Keratinocyte (primary cell): ENCODE results near the gene NDRG3. TPM values are rescaled to one million over a fixed set of nuclear protein-coding genes. Genes with fewer than 3 reads are reported as not detected.

Experiments used
- DNase-seq: peaks from one replicate; pipeline ENCODE4 v3.0.0-alpha.2; 2011; ENCODE audit warnings: low read depth, missing footprints, low spot score
- FAIRE-seq: peaks from 2 replicates; lab custom pipeline; 2011; peaks lifted over from hg19 to GRCh38; lab: Jason Lieb, UNC
- H2AFZ ChIP-seq: 2 replicates; pipeline ENCODE4 v1.6.0; 2012; ENCODE audit warnings: low read length, control low read depth, inconsistent platforms; ENCODE audit not compliant: control insufficient read depth
- H3K27ac ChIP-seq: 2 replicates; pipeline ENCODE4 v1.5.1; 2011; ENCODE audit warnings: low read length; ENCODE audit not compliant: control insufficient read depth, insufficient read depth
- H3K27me3 ChIP-seq: 3 replicates; pipeline ENCODE4 v1.6.0; 2011; ENCODE audit warnings: low read length; ENCODE audit not compliant: control insufficient read depth, insufficient read depth; ENCODE audit errors: extremely low read depth
- H3K36me3 ChIP-seq, 2 experiments: 2 replicates in 1 of 2; 3 replicates in 1 of 2; pipeline ENCODE4 v1.5.1; 2011; ENCODE audit warnings: low read length in 2 of 2, mild to moderate bottlenecking in 1 of 2; ENCODE audit not compliant: control insufficient read depth in 2 of 2, insufficient read depth in 2 of 2; ENCODE audit errors: extremely low read depth in 1 of 2
- H3K4me1 ChIP-seq: 3 replicates; pipeline ENCODE4 v1.5.1; 2011; ENCODE audit warnings: low read length; ENCODE audit not compliant: control insufficient read depth, insufficient read depth; ENCODE audit errors: extremely low read depth
- H3K4me2 ChIP-seq: 3 replicates; pipeline ENCODE4 v1.6.0; 2011; ENCODE audit warnings: low read depth, low read length; ENCODE audit not compliant: control insufficient read depth, insufficient read depth; ENCODE audit errors: extremely low read depth
- H3K4me3 ChIP-seq, 3 experiments: fragments of 200-600 bp in 1 of 3; sonication (generic) in 1 of 3; 2 replicates in 2 of 3; 3 replicates in 1 of 3; pipeline ENCODE4 v1.5.1; 2011 to 2016; ENCODE audit warnings: low read length in 3 of 3, mild to moderate bottlenecking in 3 of 3, control low read depth in 2 of 3, inconsistent platforms in 1 of 3, low read depth in 1 of 3, mixed read lengths in 1 of 3, mixed run types in 1 of 3, moderate library complexity in 1 of 3; ENCODE audit not compliant: control insufficient read depth in 2 of 3, insufficient read depth in 2 of 3; ENCODE audit errors: extremely low read depth in 1 of 3
- H3K79me2 ChIP-seq: 2 replicates; pipeline ENCODE4 v1.6.0; 2012; ENCODE audit warnings: low read length; ENCODE audit not compliant: control insufficient read depth, insufficient read depth
- H3K9ac ChIP-seq: 3 replicates; pipeline ENCODE4 v1.6.0; 2011; ENCODE audit warnings: low read length; ENCODE audit not compliant: control insufficient read depth, insufficient read depth; ENCODE audit errors: extremely low read depth
- H3K9me1 ChIP-seq: 3 replicates; pipeline ENCODE4 v1.6.0; 2011; ENCODE audit warnings: low read length; ENCODE audit not compliant: control insufficient read depth, insufficient read depth; ENCODE audit errors: extremely low read depth
- H3K9me3 ChIP-seq: 2 replicates; pipeline ENCODE4 v1.5.1; 2012; ENCODE audit warnings: low read depth, low read length; ENCODE audit not compliant: control insufficient read depth
- H4K20me1 ChIP-seq: 3 replicates; pipeline ENCODE4 v1.6.0; 2011; ENCODE audit warnings: low read length; ENCODE audit not compliant: control insufficient read depth, insufficient read depth; ENCODE audit errors: extremely low read depth
- CTCF ChIP-seq, 3 experiments: IDR thresholded peaks in 1 of 3; conservative IDR thresholded peaks in 1 of 3; optimal IDR thresholded peaks in 1 of 3; 2 replicates in 2 of 3; 3 replicates in 1 of 3; pipeline versions ENCODE3 to v1.5.1; 2011; ENCODE audit warnings: low read length in 3 of 3, mild to moderate bottlenecking in 3 of 3, moderate library complexity in 2 of 3, control low read depth in 1 of 3, inconsistent platforms in 1 of 3; ENCODE audit not compliant: insufficient read depth in 2 of 3; ENCODE audit errors: extremely low read depth in 1 of 3
- EZH2 ChIP-seq: IDR thresholded peaks from one replicate; pipeline ENCODE4 v1.6.1; 2012; ENCODE audit warnings: inconsistent platforms, mild to moderate bottlenecking, low read length, moderate library complexity
- dilution Hi-C: fragments of 300-500 bp; cut with MboI; formaldehyde crosslinking; loops from one replicate; pipeline ENCODE4 v1.7.0; 2020; ENCODE audit warnings: low sequenced_read_pairs; ENCODE audit not compliant: extremely low pct_ligation_motif_present
- polyA plus RNA-seq, 5 experiments: library from polyadenylated mRNA; depleted of rRNA in 3 of 5; stranded (reverse) in 3 of 5; stranded (forward) in 1 of 5; unstranded in 1 of 5; fragments of >200 nt; gene quantifications; 1 replicate in 1 of 5; 2 replicates in 3 of 5; 3 replicates in 1 of 5; pipeline versions ENCODE4 v1.2.1 to v1.2.3, GENCODE V29; 2011 to 2012; ENCODE audit warnings: missing spikeins in 2 of 5, low read depth in 1 of 5, low replicate concordance in 1 of 5

Gene NDRG3
- polyA plus RNA-seq, 1 donor (not counting 4 experiments of a cell fraction or from before 2014, with no cell fraction given): 44.1 TPM

DNA sequence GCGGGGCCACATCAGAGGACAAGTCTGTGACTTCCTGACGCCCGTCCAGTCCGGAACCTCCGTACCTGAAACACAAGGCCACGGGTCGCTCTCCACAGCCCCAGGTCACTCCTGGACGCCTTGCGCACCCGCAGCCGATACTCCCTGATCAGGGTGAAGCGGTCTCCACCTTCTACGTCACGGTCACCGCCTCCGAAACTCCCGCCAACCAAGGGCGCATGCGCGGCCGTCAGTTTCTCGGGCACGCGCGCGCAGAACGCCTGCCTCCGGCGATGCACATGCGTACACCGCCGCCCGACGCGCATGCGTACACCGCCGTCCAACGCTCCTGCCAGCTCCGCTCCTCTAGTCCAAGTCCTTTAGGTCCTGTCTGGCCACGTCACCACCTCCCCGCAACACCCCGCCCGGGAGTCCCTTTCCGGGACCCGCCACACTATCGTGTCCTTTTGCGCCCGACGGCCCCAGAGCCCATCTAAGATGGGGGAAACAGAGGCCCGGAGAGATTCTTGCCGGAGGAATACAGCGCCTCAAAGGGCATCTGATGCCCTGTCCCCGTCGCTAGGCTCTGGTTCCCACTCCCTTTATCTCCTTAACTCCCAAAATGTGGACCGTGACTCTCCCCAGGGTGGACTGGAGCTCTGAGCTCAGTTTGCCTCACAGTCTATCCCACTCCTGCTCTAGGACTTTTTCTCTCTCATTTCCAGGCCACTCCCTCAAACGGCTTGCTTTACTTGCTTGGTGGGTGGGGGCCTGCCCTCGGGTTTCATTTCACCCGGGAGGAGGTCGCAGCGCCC is 27.9 kb upstream of the NDRG3 start, which contains the start of gene DSN1:
Gene DSN1 (minus strand): TSS at position 167 of the 794 bp plus-strand sequence. CDS start 2,305 bp downstream, outside the sequence.
- H3K9me3 ChIP-seq: no peaks in the 10 kb centered on the region
- DNase-seq (peak; percentile 93), FAIRE-seq (peak; percentile 9)
- no peaks in the 10 kb centered on the region for H4K20me1 ChIP-seq
- peak within 1 kb of the TSS; percentile 94 for H3K27ac ChIP-seq
- peak within 1 kb of the TSS; percentile 95 for H3K9ac ChIP-seq
- dilution Hi-C loops: no loop called here
- H3K4me3 ChIP-seq: peak within 1 kb of the TSS; percentile 60 to 97 (median 90)
- peaks cover 8% of the 10 kb centered on the region for H3K4me1 ChIP-seq
- H3K9me1 ChIP-seq: no peaks in the 10 kb centered on the region
- peak within 1 kb of the TSS; percentile 93 for H3K4me2 ChIP-seq
- no peak for TF ChIP-seq EZH2
- no peak for TF ChIP-seq CTCF (optimal IDR thresholded peaks at IDR 0.05 in 1 of 3, IDR thresholded peaks at IDR 0.05 in 1 of 3, conservative IDR thresholded peaks at IDR 0.05 in 1 of 3; ENCODE audit: extremely low read depth in 1 of 3, insufficient read depth in 2 of 3, low read length in 3 of 3)
- H3K79me2 ChIP-seq: peaks cover 9% of the 10 kb centered on the region
- no peaks in the 10 kb centered on the region for H3K36me3 ChIP-seq
- no peaks in the 10 kb centered on the region for H3K27me3 ChIP-seq
- H2AFZ ChIP-seq: peak within 1 kb of the TSS; percentile 99

DNA sequence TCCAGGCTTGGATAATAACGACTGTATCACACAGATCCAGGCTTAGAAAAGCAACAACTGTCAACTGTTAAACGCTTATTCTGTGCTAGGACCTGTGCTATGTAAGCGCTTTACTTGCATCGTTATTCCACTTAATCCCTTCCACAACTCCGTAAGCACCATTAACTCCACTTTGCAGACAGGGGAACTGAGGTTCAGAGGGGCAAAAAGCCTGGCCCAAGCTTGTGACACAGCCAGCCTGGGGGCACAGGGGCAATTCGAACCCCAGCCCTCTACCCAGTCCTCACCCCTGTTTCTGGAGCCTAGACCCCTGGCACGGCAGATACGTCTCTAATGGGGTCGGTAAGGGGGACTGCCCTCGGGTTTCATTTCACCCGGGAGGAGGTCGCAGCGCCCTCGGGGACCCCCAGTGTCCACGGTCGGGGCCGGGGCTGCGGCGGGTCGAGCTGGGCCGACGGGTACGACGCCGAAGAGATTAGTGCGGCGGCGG is 27.3 kb upstream of the NDRG3 start:
- no peaks in the 10 kb centered on the region for H4K20me1 ChIP-seq
- peak overlapping the region; percentile 94 for H3K27ac ChIP-seq

More for the DNA sequence above, 27.3 kb upstream of the NDRG3 start:
- dilution Hi-C loops: no loop called here
- Histone ChIP-seq H3K27me3 (no peaks in the 10 kb centered on the region), H3K9me1 (no peaks in the 10 kb centered on the region), H3K9me3 (no peaks in the 10 kb centered on the region), H3K4me3 (peak overlapping the region; percentile 60 to 97 (median 90)), H3K4me2 (peak overlapping the region; percentile 93), H2AFZ (peak overlapping the region; percentile 99), H3K4me1 (peaks cover 8% of the 10 kb centered on the region), H3K9ac (peak overlapping the region; percentile 95), H3K36me3 (no peaks in the 10 kb centered on the region), H3K79me2 (peaks cover 9% of the 10 kb centered on the region)
- FAIRE-seq (no peak), DNase-seq (no peak)
- TF ChIP-seq EZH2 (no peak), CTCF (optimal IDR thresholded peaks at IDR 0.05 in 1 of 3, IDR thresholded peaks at IDR 0.05 in 1 of 3, conservative IDR thresholded peaks at IDR 0.05 in 1 of 3; ENCODE audit: extremely low read depth in 1 of 3, insufficient read depth in 2 of 3, low read length in 3 of 3) (no peak)
